A549 (cell line): ENCODE measurements around the gene SLC12A2. TPM values are rescaled to one million over a fixed set of nuclear protein-coding genes. Genes with fewer than 3 reads are reported as not detected.
A peak's percentile ranks its signal among the peaks of the same experiment; 100 is the strongest.

Experiments used
- ATAC-seq, 2 experiments: fragments of 200-7000 bp in 1 of 2; fragments of >200 bp in 1 of 2; cut with Nextera tagmentation in 1 of 2; cut with Tn5 transposase in 1 of 2; 3 replicates each; pipeline versions ENCODE4 v1.8.0 to v1.9.1; 2018 to 2020; ENCODE audit warnings: mild to moderate bottlenecking in 1 of 2, moderate library complexity in 1 of 2
- CTCF ChIA-PET: fragments of 300-600 bp; sonication (Branson Sonifier 250); formaldehyde crosslinking; extraction: SDS; loops from one replicate; lab custom pipeline; 2021; ENCODE audit warnings: antibody characterized with exemption, inconsistent platforms; lab: Yijun Ruan, JAX
- POLR2A ChIA-PET: fragments of 350-600 bp; formaldehyde crosslinking; extraction: SDS; loops from one replicate; lab custom pipeline; 2021; ENCODE audit warnings: antibody characterized with exemption, inconsistent platforms; lab: Yijun Ruan, JAX
- DNase-seq, 2 experiments: peaks; one replicate each; pipeline versions ENCODE4 v3.0.0 to v3.0.0-alpha.2; 2011 to 2016; ENCODE audit warnings: low read depth in 1 of 2, low spot score in 1 of 2
- FAIRE-seq: peaks from 2 replicates; lab custom pipeline; 2011; peaks lifted over from hg19 to GRCh38; lab: Jason Lieb, UNC
- H3K27ac ChIP-seq, 2 experiments: fragments of >200 bp; sonication (Bioruptor Twin); formaldehyde crosslinking; 3 replicates each; pipeline ENCODE4 v1.5.1; 2016 to 2017
- H3K4me1 ChIP-seq: fragments of >200 bp; sonication (Bioruptor Twin); formaldehyde crosslinking; 3 replicates; pipeline ENCODE4 v1.6.1; 2016
- H3K4me2 ChIP-seq: fragments of >200 bp; sonication (Bioruptor Twin); formaldehyde crosslinking; 3 replicates; pipeline ENCODE4 v1.6.1; 2016
- H3K4me3 ChIP-seq: fragments of >200 bp; sonication (Bioruptor Twin); formaldehyde crosslinking; 3 replicates; pipeline ENCODE4 v1.5.1; 2016
- H3K9me3 ChIP-seq: fragments of >200 bp; sonication (Bioruptor Twin); formaldehyde crosslinking; 3 replicates; pipeline ENCODE4 v1.6.1; 2016
- CBX2 ChIP-seq: fragments of 200-600 bp; sonication (generic); IDR thresholded peaks from 2 replicates; pipeline ENCODE4 v1.6.1; 2016; ENCODE audit warnings: low read depth, mild to moderate bottlenecking, borderline replicate concordance
- CBX8 ChIP-seq: fragments of 200-600 bp; sonication (generic); IDR thresholded peaks from 2 replicates; pipeline ENCODE4 v1.6.1; 2016
- CHD2 ChIP-seq: fragments of 150-350 bp; IDR thresholded peaks from 2 replicates; pipeline ENCODE4 v1.6.1; 2014; ENCODE audit warnings: low read length; ENCODE audit not compliant: partially characterized antibody
- EHF ChIP-seq: fragments of 250-450 bp; sonication (Bioruptor Pico); IDR thresholded peaks from 2 replicates; pipeline ENCODE4 v1.5.0; 2020; ENCODE audit warnings: mild to moderate bottlenecking
- ELK1 ChIP-seq: fragments of 150-350 bp; IDR thresholded peaks from 2 replicates; pipeline ENCODE4 v1.6.1; 2014; ENCODE audit warnings: low read depth, mild to moderate bottlenecking, low read length
- EP300 ChIP-seq, 2 experiments: fragments of >200 bp; sonication (Bioruptor Twin); formaldehyde crosslinking; IDR thresholded peaks; 2 replicates in 1 of 2; 3 replicates in 1 of 2; pipeline ENCODE4 v1.6.1; 2016 to 2017
- FOSL2 ChIP-seq, 2 experiments: fragments of 450-650 bp in 1 of 2; fragments of >200 bp in 1 of 2; sonication (Bioruptor Twin) in 1 of 2; formaldehyde crosslinking; IDR thresholded peaks; 2 replicates each; pipeline versions ENCODE4 v1.5.0 to v1.6.1; 2016 to 2020; ENCODE audit warnings: mild to moderate bottlenecking in 1 of 2, moderate library complexity in 1 of 2
- FOXS1 ChIP-seq: fragments of 250-450 bp; sonication (Bioruptor Pico); IDR thresholded peaks from 2 replicates; pipeline ENCODE4 v1.5.0; 2020; ENCODE audit warnings: mild to moderate bottlenecking, moderate library complexity
- GATA3 ChIP-seq: IDR thresholded peaks from 2 replicates; pipeline ENCODE4 v1.6.1; 2012; ENCODE audit warnings: borderline replicate concordance
- HOXA7 ChIP-seq: fragments of 250-450 bp; sonication (Bioruptor Pico); IDR thresholded peaks from 2 replicates; pipeline ENCODE4 v1.5.0; 2020; ENCODE audit warnings: mild to moderate bottlenecking, moderate library complexity
- JUNB ChIP-seq: fragments of >200 bp; sonication (Bioruptor Twin); formaldehyde crosslinking; IDR thresholded peaks from 2 replicates; pipeline ENCODE4 v1.6.1; 2016
- KDM5A ChIP-seq: fragments of 200-600 bp; sonication (generic); IDR thresholded peaks from 2 replicates; pipeline ENCODE4 v1.6.1; 2016; ENCODE audit warnings: antibody characterized with exemption, mild to moderate bottlenecking
- MAFK ChIP-seq: fragments of 450-650 bp; IDR thresholded peaks from 2 replicates; pipeline ENCODE4 v1.6.1; 2014; ENCODE audit not compliant: partially characterized antibody
- MAX ChIP-seq: IDR thresholded peaks from 2 replicates; pipeline ENCODE4 v1.6.1; 2012
- MYC ChIP-seq: IDR thresholded peaks from 2 replicates; pipeline ENCODE4 v1.6.1; 2012; ENCODE audit warnings: mild to moderate bottlenecking, inconsistent platforms, low read length, improper control_type of control experiment, borderline replicate concordance
- NFE2L2 ChIP-seq: fragments of 150-350 bp; conservative IDR thresholded peaks from 2 replicates; pipeline ENCODE4 v1.6.1; 2014; ENCODE audit warnings: low read length
- PBX3 ChIP-seq: IDR thresholded peaks from 2 replicates; pipeline ENCODE4 v1.6.1; 2012
- PHF8 ChIP-seq: fragments of 200-600 bp; sonication (generic); IDR thresholded peaks from 2 replicates; pipeline ENCODE4 v1.6.1; 2016; ENCODE audit warnings: low read depth, mild to moderate bottlenecking, antibody characterized with exemption, moderate library complexity, borderline replicate concordance
- POLR2A ChIP-seq: IDR thresholded peaks from 2 replicates; pipeline ENCODE4 v1.6.1; 2012; ENCODE audit warnings: mild to moderate bottlenecking, low read length
- RCOR1 ChIP-seq: fragments of 150-350 bp; IDR thresholded peaks from 2 replicates; pipeline ENCODE4 v1.6.1; 2014; ENCODE audit warnings: antibody characterized with exemption, low read length, low read depth
- REST ChIP-seq: fragments of 200-600 bp; sonication (generic); IDR thresholded peaks from 2 replicates; pipeline ENCODE4 v1.6.1; 2016; ENCODE audit warnings: antibody characterized with exemption, mild to moderate bottlenecking, moderate library complexity
- SREBF2 ChIP-seq: fragments of 450-650 bp; IDR thresholded peaks from 2 replicates; pipeline ENCODE4 v1.6.1; 2014; ENCODE audit warnings: mild to moderate bottlenecking, moderate library complexity
- TFCP2L1 ChIP-seq: fragments of 250-450 bp; sonication (Bioruptor Pico); IDR thresholded peaks from 2 replicates; pipeline ENCODE4 v1.5.0; 2021; ENCODE audit warnings: mild to moderate bottlenecking
- ZNF302 ChIP-seq: fragments of 250-450 bp; sonication (Bioruptor Pico); IDR thresholded peaks from 2 replicates; pipeline ENCODE4 v1.9.0; 2021; ENCODE audit warnings: inconsistent platforms, mild to moderate bottlenecking, moderate library complexity
- WGBS: methylation state at CpG from one replicate; pipeline ENCODE4 v1.1.6; 2017; ENCODE audit errors: missing lambda C conversion rate; 5-methylcytosine and 5-hydroxymethylcytosine counted together
- polyA plus RNA-seq, 4 experiments: library from polyadenylated mRNA; depleted of rRNA in 3 of 4; stranded (reverse); fragments of >200 nt; fragmentation: RNase III in 1 of 4; extraction: RNeasy Plus Mini Kit Qiagen cat#74134 plus additional on column Dnase treatment in 1 of 4; gene quantifications; 2 replicates in 3 of 4; 3 replicates in 1 of 4; pipeline ENCODE4 v1.2.3, GENCODE V29; 2011 to 2017

SLC12A2 gene
- polyA plus RNA-seq, 2 of the 4 experiments (the other 2 are of a cell fraction), result 17.1 to 99.9 TPM

GRCh38 chr5:128225245-128226030, 141.9 kb downstream of the SLC12A2 start (continued):
- no peak for TF ChIP-seq REST

- Histone ChIP-seq H3K27ac (no peak overlapping the region), H3K9me3 (no peaks in the 10 kb centered on the region), H3K4me1 (peaks cover 5% of the 10 kb centered on the region; the same call in 1 of the 3 replicates), H3K4me2 (no peak overlapping the region), H3K4me3 (no peak overlapping the region)
- WGBS, result 15% methylated on average over 3 of the region's 3 CpGs
- ATAC-seq (peak; percentile 60 to 68; a peak in 4 of 6 replicates), FAIRE-seq (no peak), DNase-seq (peak in 1 of 2 experiments; percentile 12)
- CTCF ChIA-PET, result interaction anchor here (1.7 kb wide), 1 partner anchor 26 kb away, joined by 6 read pairs; no protein-coding TSS in a partner anchor
- TF ChIP-seq MAX (no peak), FOXS1 (CRISPR knock-in tag) (no peak), GATA3 (no peak), EHF (CRISPR knock-in tag) (no peak), PBX3 (no peak), RCOR1 (no peak), ZNF302 (CRISPR knock-in tag) (no peak), FOSL2 (IDR thresholded peaks at IDR 0.05) (no peak), FOSL2 (CRISPR knock-in tag; IDR thresholded peaks at IDR 0.05) (no peak), ELK1 (no peak), EP300 (IDR thresholded peaks at IDR 0.05) (no peak)
- POLR2A ChIA-PET, result no interaction called here
These were observed 144.4 kb downstream of the SLC12A2 start for GRCh38 chr5:128228008-128228407.

GRCh38 chr5:128228521-128228920, 145.0 kb downstream of the SLC12A2 start:
- FAIRE-seq (peak; percentile 18), DNase-seq (no peak), ATAC-seq (no peak; a peak in 1 of 6 replicates)
- 50% methylated on average over 3 of the region's 3 CpGs for WGBS
- H3K4me2 ChIP-seq, result no peak overlapping the region
- no peak overlapping the region for H3K27ac ChIP-seq
- no peak overlapping the region for H3K4me3 ChIP-seq
- no peaks in the 10 kb centered on the region for H3K9me3 ChIP-seq
- ChIA-PET POLR2A (no interaction called here), CTCF (interaction anchor here (1.7 kb wide), 1 partner anchor 27 kb away, joined by 6 read pairs; no protein-coding TSS in a partner anchor)
- H3K4me1 ChIP-seq, result peaks cover 5% of the 10 kb centered on the region; the same call in 1 of the 3 replicates
- no peak for TF ChIP-seq POLR2A
- no peak for TF ChIP-seq HOXA7
- TF ChIP-seq TFCP2L1 (CRISPR knock-in tag), result no peak
- no peak for TF ChIP-seq CBX8
- no peak for TF ChIP-seq RCOR1
- no peak for TF ChIP-seq CBX2
- TF ChIP-seq CHD2, result no peak
- TF ChIP-seq SREBF2, result no peak
- no peak for TF ChIP-seq KDM5A
- no peak for TF ChIP-seq PHF8
- no peak for TF ChIP-seq REST
- no peak for TF ChIP-seq MAFK
- no peak for TF ChIP-seq MYC
- TF ChIP-seq JUNB, result no peak
- TF ChIP-seq NFE2L2, result no peak
- no peak for TF ChIP-seq PBX3
